Stimulated activated naive CD8-positive, alpha-beta T cell treated with anti-CD3 and anti-CD28 coated beads, Interleukin-15, Interleukin-2, amounts not matched to agents 100 ng/mL and 50 ng/mL, for 24 hours (primary cell): Measurements from ENCODE around the gene KLB.
A peak's percentile ranks its signal among the peaks of the same experiment; 100 is the strongest.
"Not testable (repeated sequence)": the region's sequence is repeated elsewhere in the genome, so short reads cannot be mapped to it uniquely, and the experiment has no call there.

Experiments used
- H3K27ac Mint-ChIP-seq: one replicate; pipeline ENCODE4 v1.8.0; 2021; ENCODE audit warnings: mild to moderate bottlenecking, mixed read lengths
- H3K27me3 Mint-ChIP-seq: one replicate; pipeline ENCODE4 v1.8.0; 2021; ENCODE audit warnings: mixed read lengths
- H3K36me3 Mint-ChIP-seq: one replicate; pipeline ENCODE4 v1.8.0; 2021; ENCODE audit warnings: low read depth, mixed read lengths
- H3K4me1 Mint-ChIP-seq: one replicate; pipeline ENCODE4 v1.8.0; 2021; ENCODE audit warnings: low read depth, mixed read lengths
- H3K4me3 Mint-ChIP-seq: one replicate; pipeline ENCODE4 v1.8.0; 2021; ENCODE audit warnings: mild to moderate bottlenecking, mixed read lengths
- H3K9me3 Mint-ChIP-seq: one replicate; pipeline ENCODE4 v1.8.0; 2021; ENCODE audit warnings: mixed read lengths

KLB gene

DNA sequence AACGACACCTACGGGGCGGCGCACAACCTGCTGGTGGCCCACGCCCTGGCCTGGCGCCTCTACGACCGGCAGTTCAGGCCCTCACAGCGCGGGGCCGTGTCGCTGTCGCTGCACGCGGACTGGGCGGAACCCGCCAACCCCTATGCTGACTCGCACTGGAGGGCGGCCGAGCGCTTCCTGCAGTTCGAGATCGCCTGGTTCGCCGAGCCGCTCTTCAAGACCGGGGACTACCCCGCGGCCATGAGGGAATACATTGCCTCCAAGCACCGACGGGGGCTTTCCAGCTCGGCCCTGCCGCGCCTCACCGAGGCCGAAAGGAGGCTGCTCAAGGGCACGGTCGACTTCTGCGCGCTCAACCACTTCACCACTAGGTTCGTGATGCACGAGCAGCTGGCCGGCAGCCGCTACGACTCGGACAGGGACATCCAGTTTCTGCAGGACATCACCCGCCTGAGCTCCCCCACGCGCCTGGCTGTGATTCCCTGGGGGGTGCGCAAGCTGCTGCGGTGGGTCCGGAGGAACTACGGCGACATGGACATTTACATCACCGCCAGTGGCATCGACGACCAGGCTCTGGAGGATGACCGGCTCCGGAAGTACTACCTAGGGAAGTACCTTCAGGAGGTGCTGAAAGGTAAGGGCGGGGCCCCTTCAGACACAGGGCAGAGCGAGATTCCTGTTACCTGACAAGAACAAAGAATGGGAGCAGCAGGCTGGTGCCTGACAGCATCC, 40.3 kb downstream of the KLB start:
- Mint-ChIP-seq H3K27me3 (no peaks in the 10 kb centered on the region), H3K9me3 (no peaks in the 10 kb centered on the region), H3K27ac (no peak overlapping the region), H3K4me3 (peak overlapping the region; percentile 39), H3K4me1 (peaks cover 21% of the 10 kb centered on the region), H3K36me3 (peaks cover 25% of the 10 kb centered on the region)

DNA sequence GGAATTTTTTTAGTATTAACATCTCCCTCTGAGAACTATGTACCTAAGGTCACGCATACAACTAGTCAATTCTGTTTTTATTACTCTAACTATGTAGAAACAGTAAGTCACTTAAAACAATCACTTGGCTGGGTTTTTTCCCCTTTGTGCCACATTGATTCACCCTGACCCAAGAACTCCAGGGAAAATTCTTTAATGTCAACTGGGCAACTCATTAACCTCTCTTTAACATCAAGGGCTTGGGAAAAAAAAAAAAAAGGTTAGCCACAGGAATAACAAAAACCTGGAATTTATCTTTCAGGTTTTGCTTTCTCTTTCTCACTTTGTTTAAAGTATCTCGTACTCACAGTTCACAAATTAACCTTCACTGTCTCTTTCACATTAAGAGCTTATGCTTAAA, 43.9 kb downstream of the KLB start:
- Mint-ChIP-seq H3K27ac (peak overlapping the region; percentile 59), H3K9me3 (no peaks in the 10 kb centered on the region), H3K4me3 (no peak overlapping the region), H3K27me3 (no peaks in the 10 kb centered on the region), H3K36me3 (peaks cover 60% of the 10 kb centered on the region), H3K4me1 (peaks cover 48% of the 10 kb centered on the region)

DNA sequence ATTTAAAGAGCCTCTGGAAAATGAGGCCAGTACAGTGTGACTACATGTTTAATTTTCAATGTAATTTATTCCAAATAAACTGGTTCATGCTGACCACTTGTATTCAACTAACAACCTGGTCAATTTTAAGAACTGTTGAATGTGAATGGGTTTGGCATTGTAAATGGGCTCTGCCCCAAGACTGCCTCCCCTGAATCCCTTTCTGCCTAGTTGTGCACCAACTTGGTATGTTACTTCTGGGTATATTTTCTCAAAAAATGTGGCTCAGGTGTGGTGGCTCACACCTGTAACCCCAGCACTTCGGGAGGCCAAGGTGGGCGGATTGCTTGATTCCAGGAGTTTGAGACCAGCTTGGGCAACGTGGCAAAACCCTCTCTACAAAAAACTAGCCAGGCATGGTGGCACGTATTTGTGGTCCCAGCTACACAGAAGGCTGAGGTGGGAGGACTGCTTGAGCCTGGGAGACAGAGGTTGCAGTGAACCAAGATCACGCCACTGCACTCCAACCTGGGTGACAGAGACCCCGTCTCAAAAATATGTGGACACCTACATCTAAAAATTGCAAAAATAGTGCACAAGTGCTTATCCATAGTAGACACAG, 44.8 kb downstream of the KLB start:
- Mint-ChIP-seq H3K9me3 (no peaks in the 10 kb centered on the region), H3K36me3 (peaks cover 69% of the 10 kb centered on the region), H3K4me1 (peaks cover 57% of the 10 kb centered on the region), H3K27me3 (no peaks in the 10 kb centered on the region), H3K27ac (peak overlapping the region; percentile 59), H3K4me3 (no peak overlapping the region)

DNA sequence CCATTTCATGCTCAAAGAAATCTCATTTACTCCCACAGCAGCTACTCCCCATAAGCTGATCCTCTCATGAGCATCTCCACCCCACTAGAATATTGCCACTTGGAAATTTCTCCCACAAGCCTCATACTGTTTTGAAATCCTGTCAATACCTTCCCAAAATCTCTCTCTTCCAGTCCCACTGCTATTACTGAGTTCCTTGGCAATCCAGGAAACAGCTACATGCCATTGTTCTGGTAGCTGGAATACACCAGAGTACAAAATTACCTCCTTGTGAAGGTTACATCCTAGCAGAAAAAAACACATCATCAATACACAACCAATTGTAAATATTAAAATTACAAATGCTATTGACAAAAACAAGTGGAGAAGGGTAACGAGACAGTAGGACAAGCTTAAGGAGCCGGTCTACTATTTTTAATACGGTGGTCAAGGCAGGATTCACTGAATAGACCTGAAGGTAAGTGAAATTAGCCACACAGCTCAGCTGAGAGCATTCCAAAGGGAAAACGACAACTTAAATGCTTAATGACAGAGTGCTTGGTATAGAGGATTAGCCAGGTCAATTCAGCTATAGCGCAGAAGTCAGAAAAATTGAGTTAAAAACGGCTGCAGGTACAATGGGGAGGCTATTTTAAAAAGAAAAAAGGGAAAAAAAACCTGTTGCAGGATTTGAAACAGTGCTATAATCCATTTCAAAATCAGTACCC, 45.6 kb downstream of the KLB start:
- no peaks in the 10 kb centered on the region for H3K9me3 Mint-ChIP-seq
- H3K36me3 Mint-ChIP-seq = peaks cover 77% of the 10 kb centered on the region
- peaks cover 62% of the 10 kb centered on the region for H3K4me1 Mint-ChIP-seq
- no peaks in the 10 kb centered on the region for H3K27me3 Mint-ChIP-seq
- H3K4me3 Mint-ChIP-seq = no peak overlapping the region
- peak overlapping the region; percentile 63 for H3K27ac Mint-ChIP-seq

DNA sequence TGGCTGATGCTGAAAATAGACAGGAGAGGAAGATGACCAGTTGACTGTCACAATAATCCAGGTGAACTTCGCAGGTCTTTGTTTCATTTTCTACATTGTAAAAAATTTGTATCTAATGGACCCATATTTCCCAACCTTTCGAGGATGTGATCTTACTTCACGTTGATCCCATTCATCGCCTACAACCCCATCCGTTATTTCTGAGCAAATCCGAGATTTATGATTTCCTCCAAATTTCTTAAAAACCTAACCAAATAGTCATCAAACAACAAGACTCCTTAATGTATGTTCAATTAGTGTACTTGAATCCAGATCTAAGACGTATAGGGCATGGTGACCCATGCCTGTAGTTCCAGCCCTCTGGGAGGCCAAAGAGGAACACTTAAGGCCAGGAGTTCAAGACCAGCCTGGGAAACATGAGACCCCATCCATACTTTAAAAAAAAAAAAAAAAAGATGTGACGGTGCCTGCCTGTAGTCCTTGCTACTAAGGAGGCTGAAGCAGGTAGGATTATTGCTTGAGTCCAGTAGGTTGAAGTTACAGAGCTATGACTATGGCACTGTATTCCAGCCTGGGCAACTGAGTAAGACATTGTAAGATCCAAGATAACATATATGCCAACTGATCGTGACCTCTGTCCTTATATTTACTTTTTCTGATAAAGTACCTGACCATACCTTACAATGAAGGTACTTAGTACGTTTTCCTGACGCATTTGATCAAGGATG, 46.3 kb downstream of the KLB start:
- H3K4me3 Mint-ChIP-seq = no peak overlapping the region
- H3K4me1 Mint-ChIP-seq = peaks cover 62% of the 10 kb centered on the region
- no peaks in the 10 kb centered on the region for H3K9me3 Mint-ChIP-seq
- H3K27me3 Mint-ChIP-seq = no peaks in the 10 kb centered on the region
- peak overlapping the region; percentile 63 for H3K27ac Mint-ChIP-seq
- H3K36me3 Mint-ChIP-seq = peaks cover 84% of the 10 kb centered on the region

DNA sequence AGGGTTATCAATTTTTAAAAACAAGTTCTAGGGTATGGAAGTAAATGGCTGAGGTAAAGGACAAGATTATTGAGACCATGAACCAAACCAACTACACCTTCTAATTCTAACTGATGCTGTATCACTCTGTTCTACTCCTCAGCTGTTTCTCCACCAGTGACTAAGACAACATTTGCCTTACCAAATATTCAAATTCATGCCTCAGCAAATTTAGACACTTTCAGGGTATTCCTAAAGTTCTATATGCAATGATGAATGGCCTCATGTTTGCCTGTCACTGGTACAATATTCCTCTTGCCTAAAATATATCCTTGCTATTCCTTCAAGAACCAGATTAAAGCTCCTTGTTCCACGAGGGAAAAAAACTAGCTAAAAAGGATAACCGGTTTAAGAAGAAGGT, 47.0 kb downstream of the KLB start:
- Mint-ChIP-seq H3K36me3 (peaks cover 88% of the 10 kb centered on the region), H3K4me1 (peaks cover 61% of the 10 kb centered on the region), H3K4me3 (peak overlapping the region; percentile 98), H3K27ac (peak overlapping the region; percentile 66), H3K9me3 (no peaks in the 10 kb centered on the region), H3K27me3 (no peaks in the 10 kb centered on the region)

DNA sequence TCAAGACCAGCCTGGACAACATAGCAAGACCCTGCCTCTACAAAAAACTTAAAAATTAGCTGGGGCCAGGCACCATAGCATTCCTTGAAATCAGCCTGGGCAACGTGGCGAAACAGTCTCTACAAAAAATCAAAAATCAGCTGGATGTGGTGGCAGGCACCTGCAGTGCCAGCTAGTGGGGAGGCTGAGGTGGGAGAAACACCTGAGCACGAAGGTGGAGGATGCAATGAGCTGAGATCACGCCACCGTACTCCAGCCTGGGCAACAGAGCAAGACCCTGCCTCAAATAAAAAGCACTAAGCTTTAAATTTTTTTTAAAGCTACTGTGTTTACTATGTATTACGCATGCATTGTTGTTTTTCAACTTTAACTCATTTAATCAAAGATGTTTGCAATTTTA, 48.8 kb downstream of the KLB start:
- Mint-ChIP-seq H3K27me3 (no peaks in the 10 kb centered on the region), H3K36me3 (peaks cover 92% of the 10 kb centered on the region), H3K27ac (peak overlapping the region; percentile 99), H3K4me3 (peak overlapping the region; percentile 98), H3K9me3 (no peaks in the 10 kb centered on the region), H3K4me1 (peaks cover 69% of the 10 kb centered on the region)

DNA sequence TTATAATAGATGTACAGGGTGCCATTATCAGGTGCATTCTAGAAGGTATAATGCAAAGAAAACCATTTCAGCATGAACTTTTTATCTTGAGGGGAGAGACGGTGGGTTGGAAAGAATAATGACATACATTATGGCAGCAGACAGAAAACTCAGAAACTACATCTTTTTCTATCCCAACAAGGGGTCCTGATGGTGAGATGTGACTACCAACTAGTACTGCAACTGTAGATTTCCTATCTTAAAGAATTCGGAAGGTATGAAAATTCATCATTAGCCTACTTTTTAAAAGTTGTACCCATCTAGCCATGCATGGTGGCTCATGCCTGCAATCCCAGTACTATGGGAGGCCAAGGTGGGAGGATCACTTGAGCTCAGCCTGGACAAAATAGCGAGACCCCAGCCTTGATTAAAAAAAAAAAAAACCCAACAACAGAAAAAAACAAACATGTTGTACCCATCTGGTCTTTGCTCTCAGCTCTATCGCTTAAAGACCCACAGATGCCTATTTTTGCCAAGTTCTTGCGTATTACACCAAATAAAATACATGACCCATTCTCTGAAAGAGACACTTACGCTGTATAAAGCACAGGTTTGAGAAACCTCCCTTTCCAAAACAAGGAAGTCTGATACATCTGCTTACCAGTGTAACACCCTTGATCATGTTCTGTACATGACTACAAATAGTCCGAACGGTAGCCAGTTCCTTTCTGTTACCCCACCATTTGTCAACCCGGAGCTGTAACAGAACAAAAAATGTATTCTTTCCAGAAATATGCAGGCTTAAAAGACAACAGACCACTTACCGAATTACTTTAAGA, 50.4 kb downstream of the KLB start:
- H3K4me1 Mint-ChIP-seq = peaks cover 75% of the 10 kb centered on the region
- H3K36me3 Mint-ChIP-seq = peaks cover 89% of the 10 kb centered on the region
- peak overlapping the region; percentile 98 for H3K4me3 Mint-ChIP-seq
- peak overlapping the region; percentile 99 for H3K27ac Mint-ChIP-seq
- no peaks in the 10 kb centered on the region for H3K9me3 Mint-ChIP-seq
- no peaks in the 10 kb centered on the region for H3K27me3 Mint-ChIP-seq

DNA sequence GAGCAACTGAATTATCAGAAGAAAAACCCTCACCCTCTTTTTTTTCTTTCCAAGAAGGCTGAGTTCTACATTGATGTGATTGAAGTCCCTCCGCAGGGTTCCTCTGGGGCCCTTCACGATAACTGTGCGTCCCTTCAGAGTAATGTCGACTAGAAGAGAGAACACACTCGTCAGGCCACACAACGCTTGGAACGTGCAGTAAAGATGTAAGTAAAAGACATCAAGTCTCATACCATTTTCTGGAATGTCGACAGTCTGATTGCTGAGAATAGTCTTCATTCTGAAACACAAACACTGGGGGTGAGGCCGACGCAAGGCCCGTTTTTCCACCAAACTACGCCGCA, 51.4 kb downstream of the KLB start:
- Mint-ChIP-seq H3K27ac (peak overlapping the region; percentile 99), H3K36me3 (peaks cover 81% of the 10 kb centered on the region), H3K4me3 (peak overlapping the region; percentile 98), H3K4me1 (peaks cover 66% of the 10 kb centered on the region)
- not testable (repeated sequence) for H3K9me3 Mint-ChIP-seq, H3K27me3 Mint-ChIP-seq

DNA sequence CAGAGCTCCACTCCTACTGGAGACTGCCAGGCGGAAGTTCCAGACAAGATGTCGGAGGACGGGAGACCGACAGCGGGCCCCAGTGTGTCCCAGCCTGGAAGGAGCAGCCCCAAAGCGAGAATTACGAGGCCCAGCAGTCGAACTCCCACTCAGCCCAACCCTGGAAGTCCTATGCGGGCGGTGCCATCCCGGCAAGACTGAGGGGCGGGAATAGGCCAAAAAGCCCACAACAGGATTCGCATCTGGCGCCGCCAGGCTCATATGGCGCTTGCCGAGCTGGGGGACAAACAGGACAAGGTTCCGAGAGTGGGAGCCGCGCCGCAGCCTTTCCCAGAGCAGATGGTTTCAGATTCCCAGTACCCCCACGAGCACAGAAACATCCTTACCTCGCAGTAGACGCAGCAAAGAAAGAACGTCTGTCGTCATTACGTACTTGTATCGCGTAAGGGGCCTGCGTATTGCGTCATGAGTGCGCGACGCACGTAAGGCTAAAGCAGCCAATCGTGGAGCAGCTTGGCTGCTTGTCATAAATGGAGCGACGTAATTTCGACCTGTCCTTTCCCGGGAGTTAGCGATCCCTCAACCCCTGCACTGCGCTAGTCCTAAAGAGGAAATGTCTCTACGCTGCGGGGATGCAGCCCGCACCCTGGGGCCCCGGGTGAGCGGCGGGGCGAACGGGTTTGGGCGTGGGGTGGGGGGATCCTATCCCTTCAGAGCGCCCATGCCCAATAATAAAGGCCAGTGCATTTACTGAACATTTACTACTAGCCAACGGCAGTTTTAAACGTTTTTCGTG, 52.0 kb downstream of the KLB start, which contains the start of the genes LIAS and RPL9:
LIAS (plus strand) TSS at position 552 of the 796 bp plus-strand sequence; CDS start at position 614, 62 bp downstream.
RPL9 (minus strand) TSS at position 418 of the 796 bp plus-strand sequence. CDS start 483 bp downstream, outside the sequence.
- Mint-ChIP-seq H3K27me3 (no peaks in the 10 kb centered on the region), H3K4me1 (peaks cover 60% of the 10 kb centered on the region), H3K27ac (peak within 1 kb of the TSS; percentile 99), H3K9me3 (no peaks in the 10 kb centered on the region), H3K4me3 (peak within 1 kb of the TSS; percentile 98), H3K36me3 (peaks cover 81% of the 10 kb centered on the region)

DNA sequence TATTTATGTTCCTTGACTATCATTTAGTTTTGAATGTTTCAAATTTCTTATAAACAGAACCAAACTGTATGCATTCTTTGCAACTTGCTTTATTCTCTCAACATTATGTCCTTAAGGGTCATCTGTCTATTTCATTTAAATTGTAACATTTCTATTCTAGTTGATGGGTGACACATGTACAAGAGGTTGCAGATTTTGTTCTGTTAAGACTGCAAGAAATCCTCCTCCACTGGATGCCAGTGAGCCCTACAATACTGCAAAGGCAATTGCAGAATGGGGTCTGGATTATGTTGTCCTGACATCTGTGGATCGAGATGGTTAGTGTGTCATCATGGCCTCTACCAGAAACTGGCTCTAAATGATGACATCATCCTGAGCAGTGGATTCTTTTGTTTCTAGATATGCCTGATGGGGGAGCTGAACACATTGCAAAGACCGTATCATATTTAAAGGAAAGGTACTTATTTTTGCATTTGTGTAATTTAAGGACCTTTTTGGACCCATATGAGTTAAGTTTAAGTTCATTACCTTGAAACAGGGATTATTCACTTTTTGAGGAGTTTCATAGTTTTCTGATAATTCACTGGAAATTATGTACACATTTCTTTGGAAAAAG, 58.3 kb downstream of the KLB start:
- Mint-ChIP-seq H3K27me3 (no peaks in the 10 kb centered on the region), H3K36me3 (peaks cover 65% of the 10 kb centered on the region), H3K27ac (no peak overlapping the region), H3K4me1 (peaks cover 25% of the 10 kb centered on the region), H3K4me3 (no peak overlapping the region), H3K9me3 (no peaks in the 10 kb centered on the region)

DNA sequence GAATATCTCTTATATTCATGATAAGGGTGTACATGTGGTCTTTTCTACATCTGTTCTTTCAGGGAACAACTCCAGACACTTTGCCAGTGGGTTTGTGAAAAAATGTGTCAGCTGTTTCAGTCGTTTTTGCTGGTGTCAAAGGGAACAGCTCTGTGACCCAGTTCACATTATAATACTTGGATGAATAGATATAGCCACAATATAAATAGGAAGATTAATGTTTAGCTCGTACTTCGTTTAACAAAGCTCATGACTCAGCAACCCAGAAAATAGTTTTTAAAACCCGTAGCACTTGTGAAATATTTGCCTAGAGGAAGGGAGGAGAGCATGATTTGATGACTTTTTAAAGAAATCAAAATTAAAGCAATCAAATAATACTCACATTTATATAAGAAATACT, 60.0 kb downstream of the KLB start:
- H3K27ac Mint-ChIP-seq = no peak overlapping the region
- peaks cover 12% of the 10 kb centered on the region for H3K4me1 Mint-ChIP-seq
- no peak overlapping the region for H3K4me3 Mint-ChIP-seq
- peaks cover 63% of the 10 kb centered on the region for H3K36me3 Mint-ChIP-seq
- no peaks in the 10 kb centered on the region for H3K27me3 Mint-ChIP-seq
- H3K9me3 Mint-ChIP-seq = no peaks in the 10 kb centered on the region

DNA sequence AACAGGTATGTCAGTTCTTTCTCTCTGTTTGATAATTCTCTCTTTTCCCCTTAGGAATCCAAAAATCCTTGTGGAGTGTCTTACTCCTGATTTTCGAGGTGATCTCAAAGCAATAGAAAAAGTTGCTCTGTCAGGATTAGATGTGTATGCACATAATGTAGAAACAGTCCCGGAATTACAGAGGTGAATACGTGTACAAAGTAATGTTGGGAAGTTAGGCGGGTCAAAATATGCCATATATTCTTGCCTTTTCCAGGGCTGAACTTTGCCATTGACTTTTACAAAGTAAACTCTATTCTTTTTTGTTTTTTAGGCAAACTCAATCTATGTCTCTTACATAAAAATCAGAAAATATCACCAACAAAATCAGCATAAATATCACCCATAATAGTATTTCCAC, 60.7 kb downstream of the KLB start:
- H3K27ac Mint-ChIP-seq = no peak overlapping the region
- no peaks in the 10 kb centered on the region for H3K9me3 Mint-ChIP-seq
- H3K4me3 Mint-ChIP-seq = no peak overlapping the region
- no peaks in the 10 kb centered on the region for H3K27me3 Mint-ChIP-seq
- H3K4me1 Mint-ChIP-seq = peaks cover 12% of the 10 kb centered on the region
- peaks cover 67% of the 10 kb centered on the region for H3K36me3 Mint-ChIP-seq
